GM18511 (cell line): ENCODE data around the gene PIGK.

ENCODE experiments used
- ATAC-seq: cut with Tn5 transposase; IDR thresholded peaks from one replicate; pipeline ENCODE4 v1.9.1; 2021; ENCODE audit warnings: mild to moderate bottlenecking, moderate library complexity; ENCODE audit not compliant: unreplicated experiment

The PIGK gene

GRCh38 chr1:77103486-77103885 is 115.7 kb downstream of the PIGK start:
- no peak for ATAC-seq

- ATAC-seq = no peak
Measured at GRCh38 chr1:77100875-77101274, 118.4 kb downstream of the PIGK start.

GRCh38 chr1:77096496-77097255 is 122.6 kb downstream of the PIGK start:
- no peak for ATAC-seq

- ATAC-seq = no peak
Measured at GRCh38 chr1:77095236-77095635, 124.0 kb downstream of the PIGK start.

- ATAC-seq = no peak
Measured at GRCh38 chr1:77089756-77090155, 129.5 kb downstream of the PIGK start.

GRCh38 chr1:77085109-77085508 is 134.1 kb downstream of the PIGK start:
- ATAC-seq = no peak

GRCh38 chr1:77084457-77084856 is 134.8 kb downstream of the PIGK start:
- ATAC-seq = no peak

- ATAC-seq = no peak
Measured at GRCh38 chr1:77081834-77082233, 137.4 kb downstream of the PIGK start.

GRCh38 chr1:77076759-77077158 is 142.5 kb downstream of the PIGK start:
- ATAC-seq = no peak

GRCh38 chr1:77068013-77068412 is 151.2 kb downstream of the PIGK start:
- ATAC-seq = no peak

- no peak for ATAC-seq
Measured at GRCh38 chr1:77065693-77066342, 153.4 kb downstream of the PIGK start.

- no peak for ATAC-seq
Measured at GRCh38 chr1:77064246-77064645, 155.0 kb downstream of the PIGK start.

- no peak for ATAC-seq
Measured at GRCh38 chr1:77063118-77063517, 156.1 kb downstream of the PIGK start.

- no peak for ATAC-seq
Measured at GRCh38 chr1:77061162-77061561, 158.1 kb downstream of the PIGK start.

- no peak for ATAC-seq
Measured at GRCh38 chr1:77060000-77060399, 159.2 kb downstream of the PIGK start.

GRCh38 chr1:77057994-77058585 is 161.1 kb downstream of the PIGK start:
- no peak for ATAC-seq

GRCh38 chr1:77056525-77056924 is 162.7 kb downstream of the PIGK start:
- ATAC-seq = no peak

- ATAC-seq = no peak
Measured at GRCh38 chr1:77051425-77051824, 167.8 kb downstream of the PIGK start.

GRCh38 chr1:77048615-77049005 is 170.6 kb downstream of the PIGK start:
- no peak for ATAC-seq

GRCh38 chr1:77047978-77048614 is 171.1 kb downstream of the PIGK start:
- ATAC-seq = no peak

GRCh38 chr1:77047575-77047974 is 171.7 kb downstream of the PIGK start:
- ATAC-seq = no peak
